IMR-90 (cell line): ENCODE data around the gene BMP8B. TPM values are rescaled to one million over a fixed set of nuclear protein-coding genes. Genes with fewer than 3 reads are reported as not detected.
"Not testable (repeated sequence)": the region's sequence is repeated elsewhere in the genome, so short reads cannot be mapped to it uniquely, and the experiment has no call there.

ENCODE experiments used
- ATAC-seq: fragments of 200-7000 bp; cut with Tn5 transposase; 2 replicates; pipeline ENCODE4 v1.9.1; 2020; ENCODE audit warnings: low read depth, mild to moderate bottlenecking, moderate library complexity
- BruUV-seq: library from RNA; stranded (reverse); fragments of 400-500 nt; replicated peaks from 2 replicates; lab custom pipeline; 2021; lab: Mats Ljungman, UMichigan
- CTCF ChIA-PET: fragments of 300-600 bp; formaldehyde crosslinking; extraction: SDS; loops from one replicate; lab custom pipeline; 2021; ENCODE audit warnings: antibody characterized with exemption; lab: Yijun Ruan, JAX
- POLR2A ChIA-PET: fragments of 300-600 bp; sonication (Branson Sonifier 250); formaldehyde crosslinking; loops from one replicate; lab custom pipeline; 2022; ENCODE audit warnings: antibody characterized with exemption; ENCODE audit not compliant: unreplicated experiment; lab: Charles Lee
- DNase-seq: peaks from one replicate; pipeline ENCODE4 v3.0.0; 2013
- H2AFZ ChIP-seq: replicated peaks from 2 replicates; pipeline ENCODE3; 2013; ENCODE audit warnings: low read length, mild to moderate bottlenecking; ENCODE audit not compliant: poor library complexity
- H2AK5ac ChIP-seq: 2 replicates; pipeline ENCODE4 v1.6.1; 2013; ENCODE audit warnings: low read depth, low read length, inconsistent platforms
- H2AK9ac ChIP-seq: replicated peaks from 2 replicates; pipeline ENCODE3; 2013; ENCODE audit warnings: mild to moderate bottlenecking, low read depth, low read length, moderate library complexity; ENCODE audit not compliant: poor library complexity
- H2BK120ac ChIP-seq: 2 replicates; pipeline ENCODE4 v1.6.1; 2013; ENCODE audit warnings: low read depth, low read length, inconsistent platforms
- H2BK15ac ChIP-seq: 3 replicates; pipeline ENCODE4 v1.6.1; 2013; ENCODE audit warnings: low read depth, low read length, inconsistent platforms
- H2BK20ac ChIP-seq: 2 replicates; pipeline ENCODE4 v1.6.1; 2013; ENCODE audit warnings: low read depth, mild to moderate bottlenecking, inconsistent platforms, low read length, moderate library complexity
- H2BK5ac ChIP-seq: 2 replicates; pipeline ENCODE4 v1.6.1; 2013; ENCODE audit warnings: mild to moderate bottlenecking, low read depth, low read length, inconsistent platforms; ENCODE audit not compliant: poor library complexity, severe bottlenecking
- H3K14ac ChIP-seq: replicated peaks from 2 replicates; pipeline ENCODE4 v1.6.1; 2013; ENCODE audit warnings: low read depth, low read length, inconsistent platforms
- H3K18ac ChIP-seq: 2 replicates; pipeline ENCODE4 v1.6.1; 2013; ENCODE audit warnings: low read depth, low read length, control low read depth
- H3K23ac ChIP-seq: 2 replicates; pipeline ENCODE4 v1.6.1; 2013; ENCODE audit warnings: low read depth, low read length, inconsistent platforms
- H3K27ac ChIP-seq: 2 replicates; pipeline ENCODE4 v1.5.1; 2013; ENCODE audit warnings: mild to moderate bottlenecking, control low read depth, low read length; ENCODE audit not compliant: insufficient read depth
- H3K27me3 ChIP-seq: 2 replicates; pipeline ENCODE4 v1.6.1; 2013; ENCODE audit warnings: low read length; ENCODE audit not compliant: control insufficient read depth, insufficient read depth
- H3K36me3 ChIP-seq: 2 replicates; pipeline ENCODE4 v1.6.1; 2013; ENCODE audit warnings: low read length, mixed read lengths; ENCODE audit not compliant: control insufficient read depth, insufficient read depth
- H3K4ac ChIP-seq: 2 replicates; pipeline ENCODE4 v1.6.1; 2013; ENCODE audit warnings: low read depth, low read length, inconsistent platforms
- H3K4me1 ChIP-seq: 2 replicates; pipeline ENCODE4 v1.6.1; 2013; ENCODE audit warnings: low read length, mixed read lengths; ENCODE audit not compliant: control insufficient read depth, insufficient read depth
- H3K4me2 ChIP-seq: 2 replicates; pipeline ENCODE4 v1.6.1; 2013; ENCODE audit warnings: low read depth, mild to moderate bottlenecking, control low read depth, low read length, moderate library complexity
- H3K4me3 ChIP-seq: 2 replicates; pipeline ENCODE4 v1.5.1; 2013; ENCODE audit warnings: low read depth, mild to moderate bottlenecking, control low read depth, low read length, moderate library complexity; ENCODE audit not compliant: insufficient read depth
- H3K56ac ChIP-seq: 2 replicates; pipeline ENCODE4 v1.6.1; 2013; ENCODE audit warnings: low read length, inconsistent platforms; ENCODE audit not compliant: insufficient read depth; ENCODE audit errors: extremely low read depth
- H3K79me1 ChIP-seq, 2 experiments: 2 replicates each; pipeline ENCODE4 v1.6.1; 2013; ENCODE audit warnings: low read length in 2 of 2, inconsistent platforms in 1 of 2, low read depth in 1 of 2
- H3K9ac ChIP-seq: 2 replicates; pipeline ENCODE4 v1.6.1; 2013; ENCODE audit warnings: low read depth, low read length, control low read depth
- H3K9me1 ChIP-seq: 2 replicates; pipeline ENCODE4 v1.6.1; 2013; ENCODE audit warnings: low read length, inconsistent platforms; ENCODE audit not compliant: insufficient read depth
- H3K9me3 ChIP-seq: 2 replicates; pipeline ENCODE4 v1.6.1; 2013; ENCODE audit warnings: low read length; ENCODE audit not compliant: control insufficient read depth, insufficient read depth
- H4K20me1 ChIP-seq: 2 replicates; pipeline ENCODE4 v1.6.1; 2013; ENCODE audit warnings: low read length, inconsistent platforms; ENCODE audit not compliant: insufficient read depth
- H4K5ac ChIP-seq: 2 replicates; pipeline ENCODE4 v1.6.1; 2013; ENCODE audit warnings: mild to moderate bottlenecking, low read depth, low read length, control low read depth
- H4K8ac ChIP-seq, 2 experiments: 2 replicates each; pipeline ENCODE4 v1.6.1; 2013; ENCODE audit warnings: low read depth in 2 of 2, low read length in 2 of 2, control low read depth in 1 of 2, inconsistent platforms in 1 of 2
- H4K91ac ChIP-seq: 2 replicates; pipeline ENCODE4 v1.6.1; 2013; ENCODE audit warnings: low read depth, low read length, inconsistent platforms; ENCODE audit not compliant: insufficient read depth
- FOS ChIP-seq: fragments of 150-350 bp; IDR thresholded peaks from 2 replicates; pipeline ENCODE4 v1.6.1; 2016; ENCODE audit warnings: low read depth, low read length
- RFX5 ChIP-seq: IDR thresholded peaks from 2 replicates; pipeline ENCODE4 v1.8.0; 2012; ENCODE audit warnings: low read depth, mild to moderate bottlenecking, low read length, moderate library complexity
- WGBS, 2 experiments: methylation state at CpG; one replicate each; pipeline versions ENCODE4 v1.1.5 to v1.1.7; 2013; ENCODE audit warnings: missing lambda C conversion rate in 2 of 2; ENCODE audit not compliant: insufficient read length in 1 of 2; ENCODE audit errors: extremely low coverage in 2 of 2; 5-methylcytosine and 5-hydroxymethylcytosine counted together
- dilution Hi-C: fragments of 300-500 bp; cut with HindIII; formaldehyde crosslinking; loops from one replicate; pipeline ENCODE4 v1.14.3; 2018; ENCODE audit warnings: low sequenced_read_pairs; ENCODE audit not compliant: unreplicated experiment
- in situ Hi-C: fragments of 300-500 bp; cut with MboI; formaldehyde crosslinking; loops from 3 replicates; pipeline ENCODE4 v1.14.3; 2019; ENCODE audit warnings: low sequenced_read_pairs, inconsistent platforms, mixed read lengths
- intact Hi-C: fragments of 100-400 bp; cut with micrococcal nuclease; formaldehyde crosslinking; loops from 2 replicates; pipeline ENCODE4 v1.10.0; 2022
- polyA plus RNA-seq, 3 experiments: library from polyadenylated mRNA; depleted of rRNA; stranded (reverse); fragments of >200 nt; gene quantifications; 2 replicates each; pipeline ENCODE4 v1.2.3, GENCODE V29; 2012; ENCODE audit warnings: low replicate concordance in 1 of 3
- total RNA-seq: library from RNA; depleted of rRNA; stranded (reverse); fragments of >200 nt; gene quantifications from 2 replicates; pipeline ENCODE4 v1.2.3, GENCODE V29; 2012

BMP8B gene
- total and polyA plus RNA-seq, 2 of the 4 experiments (the other 2 are of a cell fraction), result not detected

GRCh38 chr1:39787468-39787867 is 1.2 kb downstream of the BMP8B start:
- Histone ChIP-seq H3K36me3 (no peaks in the 10 kb centered on the region), H4K91ac (no peak overlapping the region), H3K14ac (no peak overlapping the region), H3K4me3 (no peak overlapping the region), H2BK5ac (no peak overlapping the region), H3K27ac (no peak overlapping the region), H4K8ac (no peak overlapping the region), H3K9me3 (no peaks in the 10 kb centered on the region), H3K4ac (no peak overlapping the region), H4K20me1 (no peaks in the 10 kb centered on the region), H3K56ac (no peak overlapping the region), H3K4me1 (peaks cover 1% of the 10 kb centered on the region; the same call in 1 of the 2 replicates), H3K23ac (no peak overlapping the region), H2AK9ac (no peak overlapping the region), H2BK120ac (no peak overlapping the region), H2AFZ (no peak overlapping the region), H2AK5ac (no peak overlapping the region), H3K18ac (no peak overlapping the region), H3K9me1 (no peaks in the 10 kb centered on the region), H2BK20ac (no peak overlapping the region), H3K4me2 (no peak overlapping the region), H4K5ac (no peak overlapping the region), H3K9ac (no peak overlapping the region), H3K27me3 (peaks cover 66% of the 10 kb centered on the region), H2BK15ac (no peak overlapping the region), H3K79me1 (no peaks in the 10 kb centered on the region)
- intact Hi-C loops (no loop called here), dilution Hi-C loops (no loop called here), in situ Hi-C loops (loop anchor here (5.0 kb wide), 1 partner anchor 295 kb away; the partner anchor contains the start of gene BMP8A)
- 68% methylated on average over 4 of the region's 11 CpGs; no CpG with 5 or more reads in 1 of the 2 experiments for WGBS, 2 experiments
- DNase-seq, result no peak
- no peak for TF ChIP-seq RFX5
- TF ChIP-seq FOS, result no peak
- no TSS peak for BruUV-seq
- ChIA-PET POLR2A (no interaction called here), CTCF (no interaction called here)
- no peak for ATAC-seq

GRCh38 chr1:39787108-39787375 is 1.6 kb downstream of the BMP8B start:
- in situ Hi-C loops, result loop anchor here (5.0 kb wide), 1 partner anchor 295 kb away; the partner anchor contains the start of gene BMP8A

More at GRCh38 chr1:39787108-39787375, 1.6 kb downstream of the BMP8B start:
- H3K36me3 ChIP-seq, H3K27ac ChIP-seq, H2BK15ac ChIP-seq, H3K14ac ChIP-seq, H4K8ac ChIP-seq, dilution Hi-C loops, H4K91ac ChIP-seq, H3K9me1 ChIP-seq, H4K20me1 ChIP-seq, intact Hi-C loops, H3K4me2 ChIP-seq, DNase-seq, BruUV-seq, H2BK20ac ChIP-seq, H3K79me1 ChIP-seq, H2AK9ac ChIP-seq, H2AK5ac ChIP-seq, H3K4ac ChIP-seq, ATAC-seq, CTCF ChIA-PET, H2BK5ac ChIP-seq, H3K23ac ChIP-seq, H3K56ac ChIP-seq, H2AFZ ChIP-seq, H3K18ac ChIP-seq, H3K4me1 ChIP-seq, H4K5ac ChIP-seq, H3K9me3 ChIP-seq, H2BK120ac ChIP-seq, H3K4me3 ChIP-seq, H3K9ac ChIP-seq: not testable (repeated sequence)
- POLR2A ChIA-PET, result interaction anchor here (0.6 kb wide), 1 partner anchor 47 kb away, joined by 6 read pairs; no protein-coding TSS in a partner anchor
- H3K27me3 ChIP-seq, result peaks cover 66% of the 10 kb centered on the region
- WGBS, 2 experiments, result no CpG with 5 or more reads among the region's 5 CpGs
